Measurements from ENCODE around the gene ATP6V0B. TPM values are rescaled to one million over a fixed set of nuclear protein-coding genes. Genes with fewer than 3 reads are reported as not detected.

The ATP6V0B gene
- total and polyA plus RNA-seq, 10 of the 15 experiments (the other 5 are each of a cell fraction or from before 2014, with no cell fraction given) = 65.3 to 250 (median 144) TPM

- no peak for DNase-seq (ENCODE audit: low read depth, low spot score)
- Histone ChIP-seq H3K27ac (ENCODE audit: control insufficient read depth, insufficient read depth) (peak within 1 kb of the TSS; percentile 42; the same call in 1 of the 2 replicates), H3K79me2 (ENCODE audit: control insufficient read depth, insufficient read depth, low read length) (no peaks in the 10 kb centered on the region), H3K4me2 (ENCODE audit: control insufficient read depth, insufficient read depth) (peak within 1 kb of the TSS; percentile 23), H3K9ac (ENCODE audit: control insufficient read depth, insufficient read depth, low read length) (peak within 1 kb of the TSS; percentile 39; the same call in 1 of the 2 replicates), H3K36me3 (ENCODE audit: control insufficient read depth in 2 of 2, insufficient read depth in 2 of 2, low read length in 1 of 2) (no peaks in the 10 kb centered on the region; a peak in 1 of 4 replicates), H3K4me3 (peak within 1 kb of the TSS; percentile 72), H4K20me1 (ENCODE audit: control insufficient read depth, insufficient read depth) (no peaks in the 10 kb centered on the region), H3K27me3 (replicated peaks in 1 of 2; ENCODE audit: control insufficient read depth in 2 of 2, insufficient read depth in 2 of 2, low read length in 1 of 2) (no peaks in the 10 kb centered on the region), H2AFZ (ENCODE audit: control insufficient read depth, low read depth, low read length) (peak within 1 kb of the TSS; percentile 91), H3K9me3 (replicated peaks; ENCODE audit: control insufficient read depth, insufficient read depth, low read length) (no peaks in the 10 kb centered on the region), H3K4me1 (ENCODE audit: control insufficient read depth, insufficient read depth, low read length) (peaks cover 17% of the 10 kb centered on the region)
- ChIA-PET POLR2A (interaction anchor here (0.9 to 1.7 kb wide), 4 partner anchors 14 to 39 kb away, joined by 4 to 6 read pairs (median 4); partner anchors contain the start of gene ATP6V0B), CTCF (interaction anchor here (1.2 to 4.6 kb wide), 8 partner anchors 14 to 228 kb away, joined by 3 to 25 read pairs (median 10); partner anchors contain the start of genes ATP6V0B and IPO13), SMC1A (ENCODE audit: uncharacterized antibody, unreplicated experiment) (interaction anchor here (0.7 to 2.4 kb wide), 4 partner anchors 37 to 342 kb away, joined by 3 to 7 read pairs (median 6); partner anchors contain the start of genes IPO13 and KDM4A), RAD21 (ENCODE audit: unreplicated experiment) (interaction anchor here (1.8 kb wide), 1 partner anchor 228 kb away, joined by 7 read pairs; no protein-coding TSS in a partner anchor)
- WGBS (ENCODE audit: insufficient coverage, insufficient replicate concordance, low lambda C conversion rate, missing lambda C conversion rate) = 2% methylated on average over 45 of the region's 66 CpGs
- intact Hi-C loops (cut with micrococcal nuclease; ENCODE audit: unreplicated experiment) = loop anchor here (5.0 kb wide), 1 partner anchor 41 kb away; the partner anchor contains the start of gene SLC6A9
- BruUV-seq (replicated peaks) = no TSS peak
- ATAC-seq = peak; percentile 90
- peak; percentile 68 for FAIRE-seq
- in situ Hi-C loops (cut with MboI) = no loop called here
- TF ChIP-seq POU2F2 (IDR thresholded peaks at IDR 0.05; ENCODE audit: borderline replicate concordance, low read depth, low read length) (peak; percentile 13; the same call in 1 of the 3 replicates), GATAD2B (conservative IDR thresholded peaks at IDR 0.05; ENCODE audit: low read depth) (0 out of 2 replicates have a peak, but pooled peaks have one; percentile 35), HDGF (IDR thresholded peaks at IDR 0.05) (no peak), SPI1 (IDR thresholded peaks at IDR 0.05; ENCODE audit: borderline replicate concordance, insufficient read depth, low read depth, low read length) (no peak), BHLHE40 (IDR thresholded peaks at IDR 0.05; ENCODE audit: borderline replicate concordance in 1 of 2, low read depth in 2 of 2, low read length in 1 of 2) (peak; percentile 95 to 98), HCFC1 (IDR thresholded peaks at IDR 0.05; ENCODE audit: low read length) (no peak), WRNIP1 (IDR thresholded peaks at IDR 0.05; ENCODE audit: borderline replicate concordance, low read depth, low read length) (no peak), POLR2A (IDR thresholded peaks at IDR 0.05; ENCODE audit: low read depth, low read length) (peak; percentile 74), PAX5 (IDR thresholded peaks at IDR 0.05; ENCODE audit: borderline replicate concordance, low read depth, low read length) (no peak), NFYB (IDR thresholded peaks at IDR 0.05; ENCODE audit: insufficient read depth, low read depth, low read length) (no peak), SIX5 (IDR thresholded peaks at IDR 0.05; ENCODE audit: low read depth, low read length, severe bottlenecking) (no peak), MEF2B (IDR thresholded peaks at IDR 0.05; ENCODE audit: partially characterized antibody, poor library complexity, severe bottlenecking) (peak; percentile 74), CREM (IDR thresholded peaks at IDR 0.05; ENCODE audit: low read depth) (0 out of 2 replicates have a peak, but pooled peaks have one; percentile 15), TARDBP (IDR thresholded peaks at IDR 0.05; ENCODE audit: borderline replicate concordance) (no peak), PRDM15 (CRISPR knock-in tag; IDR thresholded peaks at IDR 0.05) (no peak), RCOR1 (conservative IDR thresholded peaks at IDR 0.05; ENCODE audit: low read depth, low read length) (no peak), YY1 (IDR thresholded peaks at IDR 0.05; ENCODE audit: low read depth, low read length) (no peak; the same call in 1 of the 2 replicates), ZNF274 (IDR thresholded peaks at IDR 0.05; ENCODE audit: insufficient read depth, insufficient read length) (no peak)
These were observed 16.9 kb downstream of the ATP6V0B start, which contains the start of gene CCDC24 for GRCh38 chr1:43991476-43992231. Gene CCDC24, plus strand, starts transcription at chr1:43991599. Its CDS starts 280 bp downstream, at chr1:43991879.

Data from GM12878 (cell line).